ENCODE results near the gene P2RY12.

The P2RY12 gene

DNA sequence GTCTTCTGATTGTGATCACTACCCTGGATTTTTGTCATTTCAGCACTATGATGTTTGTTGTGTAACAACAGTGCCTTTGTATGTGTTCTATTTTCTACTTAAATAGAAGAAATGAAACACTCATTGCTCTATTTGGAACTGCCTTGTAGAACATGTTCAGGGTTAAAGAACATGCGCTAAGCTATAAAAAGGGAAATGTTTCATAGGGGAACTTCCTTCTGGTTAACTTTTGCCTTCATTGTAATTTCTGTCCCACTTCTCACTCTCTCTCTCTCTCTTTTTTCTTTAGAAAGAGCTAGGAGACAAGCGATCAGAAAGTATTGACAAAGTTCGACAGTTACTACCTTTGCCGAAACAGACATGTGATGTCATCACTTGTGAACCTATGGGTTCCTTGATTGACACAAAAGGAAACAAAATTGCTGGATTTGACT, at the start of gene P2RY12:
P2RY12 (minus strand) TSS at position 13 of the 434 bp plus-strand sequence. CDS start 45,908 bp downstream, outside the sequence.
- peak; percentile 41 for DNase-seq

DNA sequence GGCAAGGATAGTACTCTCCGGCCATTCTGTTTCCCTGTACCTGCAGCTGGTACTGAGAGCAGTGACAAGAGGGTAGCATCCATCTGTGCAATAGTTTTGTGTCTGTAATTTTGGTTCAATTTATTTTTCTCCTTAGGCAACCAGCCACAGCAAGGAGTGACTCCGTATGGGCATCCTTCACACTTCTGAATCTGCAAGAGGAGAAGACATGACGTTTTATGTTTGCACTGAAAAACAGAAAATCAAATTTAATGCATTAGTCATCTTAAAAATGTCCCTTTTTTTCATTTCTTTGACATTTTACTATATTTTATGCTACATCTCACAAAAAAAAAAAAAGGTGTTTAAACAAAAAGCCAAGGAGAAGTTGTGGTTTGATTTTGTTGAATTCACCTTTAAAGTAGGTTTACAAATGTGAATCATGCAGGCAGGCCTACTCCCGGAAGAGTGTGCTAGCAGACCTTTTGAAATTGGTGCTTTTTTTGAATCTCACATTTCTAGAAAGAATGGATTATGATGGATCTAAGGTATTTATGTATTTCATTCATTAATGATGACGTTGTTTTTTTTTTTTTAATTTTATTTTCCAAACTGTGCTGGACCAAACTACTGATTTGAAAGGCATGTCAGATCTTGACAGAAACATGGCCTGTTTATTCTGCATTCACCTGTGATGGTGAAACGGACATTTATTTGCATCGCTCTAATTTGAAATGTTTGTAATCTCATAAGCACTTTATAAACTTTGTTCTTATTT, 48.2 kb upstream of the P2RY12 start:
- no peak for DNase-seq

DNA sequence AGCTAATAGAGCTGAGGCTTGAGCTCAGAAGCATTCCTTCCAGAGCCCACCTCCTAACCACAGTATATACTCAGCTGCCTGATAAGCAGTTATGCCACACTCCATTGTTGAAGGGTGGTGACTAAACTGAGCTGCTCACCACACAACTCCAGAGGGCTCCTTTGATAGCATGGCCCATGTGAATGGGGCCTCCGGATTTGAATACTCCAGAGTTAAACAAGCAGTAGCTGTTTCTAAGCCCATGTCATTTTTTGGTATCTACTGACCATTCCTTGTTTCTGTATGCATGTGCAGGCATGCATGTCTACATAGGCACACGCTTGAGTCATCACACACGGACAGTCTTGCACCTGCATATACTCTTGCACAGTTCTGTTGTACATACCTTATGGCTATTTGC, 47.4 kb upstream of the P2RY12 start:
- no peak for DNase-seq

DNA sequence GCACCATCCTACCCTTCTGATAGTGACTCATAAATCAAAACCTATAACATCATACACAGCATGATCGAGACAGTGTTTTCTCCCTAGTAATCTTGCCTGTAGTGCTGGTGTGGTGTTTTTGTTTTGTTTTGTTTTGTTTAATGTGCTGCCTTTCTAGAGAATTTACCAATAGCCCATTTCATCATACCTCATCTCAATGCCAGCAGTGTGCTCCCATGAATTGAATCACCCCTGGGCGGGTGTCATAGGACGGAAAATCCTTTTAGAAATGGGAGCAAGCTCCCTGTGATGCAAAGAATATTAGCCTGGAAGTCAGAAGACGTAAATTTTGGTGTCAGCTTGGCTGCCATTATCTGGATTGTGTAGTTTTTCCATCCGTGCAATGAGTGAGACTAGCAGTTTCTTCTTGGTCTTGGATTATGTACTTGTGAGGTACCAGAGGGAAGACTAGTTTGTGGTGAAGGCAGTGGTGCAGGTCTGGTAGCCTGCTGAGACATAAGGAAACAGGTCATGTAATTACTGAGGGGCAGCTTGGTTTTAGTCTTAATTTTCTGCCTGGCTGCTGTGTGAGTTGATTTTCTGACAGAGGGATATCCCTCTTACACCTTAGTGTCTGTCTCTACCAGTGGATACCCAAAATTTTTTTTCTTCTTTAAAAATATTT, 46.4 kb upstream of the P2RY12 start:
- DNase-seq = no peak

DNA sequence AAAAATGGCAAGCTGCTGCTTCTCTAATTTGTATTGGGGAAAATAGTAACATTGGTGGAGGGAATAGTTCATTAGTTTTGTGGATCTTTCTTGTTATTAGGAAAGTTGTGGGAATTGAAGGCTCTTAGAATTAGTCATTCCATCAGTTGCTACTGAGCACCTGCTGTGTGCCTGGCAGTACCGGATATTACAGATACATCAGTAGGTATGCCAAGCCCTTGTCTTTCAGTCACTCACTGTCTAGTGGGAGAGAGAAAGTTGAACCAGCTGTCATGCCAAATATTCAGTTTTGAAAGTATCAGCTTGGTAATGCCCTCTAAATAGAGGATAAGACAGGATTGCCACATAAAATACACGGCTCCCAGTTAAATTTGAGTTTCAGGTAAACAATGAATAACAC, 43.8 kb upstream of the P2RY12 start:
- no peak for DNase-seq

DNA sequence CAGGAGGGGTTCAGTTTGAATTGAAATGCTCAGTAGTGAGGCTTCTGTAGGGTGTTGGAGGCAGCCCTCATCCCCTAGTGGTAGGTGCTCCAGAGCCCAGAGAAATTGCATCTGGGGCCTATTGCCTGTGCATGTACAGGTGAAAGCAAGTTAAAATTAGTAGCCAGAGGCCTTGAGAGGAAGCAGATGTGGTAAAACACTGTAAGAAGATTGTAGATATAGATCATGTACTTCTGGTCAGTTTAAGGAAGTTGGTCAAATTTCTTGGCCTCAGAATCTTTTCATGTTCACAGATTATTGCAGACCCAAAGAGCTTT, 41.7 kb upstream of the P2RY12 start:
- no peak for DNase-seq

DNA sequence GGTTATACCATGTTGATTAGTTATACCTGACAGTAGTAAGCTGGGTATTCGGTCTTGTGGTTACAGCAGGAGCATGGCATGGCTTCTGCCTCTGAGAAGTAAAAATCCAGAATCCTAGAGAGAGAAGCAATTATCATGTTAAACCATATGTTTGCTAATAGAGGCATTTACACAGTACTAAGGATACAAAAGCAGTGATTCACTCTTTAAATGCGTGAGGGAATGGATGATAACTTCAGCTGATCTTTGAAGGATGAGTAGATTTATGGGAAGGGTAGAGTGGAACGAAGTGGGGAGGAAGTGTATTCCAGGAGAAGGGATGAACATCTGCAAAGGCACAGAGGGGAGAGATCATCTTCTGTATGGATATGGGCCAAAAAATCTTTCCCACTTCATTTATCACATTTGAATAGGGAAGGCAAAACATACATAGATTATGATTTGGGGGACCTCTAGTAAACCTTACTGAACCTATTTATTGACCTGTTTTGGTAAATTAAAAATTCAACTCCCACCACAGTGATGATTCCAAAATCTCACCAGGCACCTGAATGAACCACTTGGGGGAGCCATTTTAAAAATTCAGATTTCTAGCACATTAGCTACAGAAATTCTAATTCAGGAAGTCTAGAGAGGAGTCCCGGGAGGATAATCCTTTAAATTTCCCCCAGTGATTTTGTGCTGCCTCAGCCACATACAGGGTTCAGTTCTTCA, 41.2 kb upstream of the P2RY12 start:
- no peak for DNase-seq

DNA sequence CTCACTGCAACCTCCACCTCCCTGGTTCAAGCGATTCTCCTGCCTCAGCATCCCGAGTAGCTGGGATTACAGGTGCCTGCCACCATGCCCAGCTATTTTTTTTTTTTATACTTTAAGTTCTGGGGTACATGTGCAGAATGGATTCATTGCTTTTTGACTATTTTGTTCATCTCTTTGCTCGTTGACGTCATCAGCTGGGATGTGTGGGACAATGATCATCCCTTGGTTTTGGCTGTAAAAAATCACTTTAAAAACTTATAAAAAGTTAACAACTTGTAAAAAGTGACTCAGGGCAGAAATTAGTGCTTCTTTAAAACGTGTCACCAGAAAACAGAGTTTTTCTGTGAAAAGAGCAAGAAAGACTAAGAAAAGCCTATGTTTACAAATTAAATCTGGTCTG, 38.5 kb upstream of the P2RY12 start:
- DNase-seq = no peak

DNA sequence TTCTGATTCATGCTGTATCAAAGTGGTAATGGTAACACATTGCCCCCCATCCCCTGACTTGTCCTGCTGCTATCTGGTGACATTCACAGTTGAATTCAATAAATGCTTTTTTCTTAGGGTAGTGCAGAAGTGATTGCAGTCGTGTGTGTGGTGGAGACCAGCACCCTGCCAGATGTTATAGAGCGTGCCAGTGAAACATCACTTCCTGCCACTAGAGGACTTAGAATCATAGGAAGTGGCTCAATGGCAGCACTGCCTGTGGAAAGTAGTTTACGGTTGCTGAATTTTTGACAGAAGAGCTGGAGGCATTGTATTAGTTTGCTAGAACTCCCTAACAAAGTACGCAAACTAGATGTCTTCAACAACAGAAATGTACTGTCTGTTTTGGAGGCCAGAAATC, 37.4 kb upstream of the P2RY12 start:
- no peak for DNase-seq

DNA sequence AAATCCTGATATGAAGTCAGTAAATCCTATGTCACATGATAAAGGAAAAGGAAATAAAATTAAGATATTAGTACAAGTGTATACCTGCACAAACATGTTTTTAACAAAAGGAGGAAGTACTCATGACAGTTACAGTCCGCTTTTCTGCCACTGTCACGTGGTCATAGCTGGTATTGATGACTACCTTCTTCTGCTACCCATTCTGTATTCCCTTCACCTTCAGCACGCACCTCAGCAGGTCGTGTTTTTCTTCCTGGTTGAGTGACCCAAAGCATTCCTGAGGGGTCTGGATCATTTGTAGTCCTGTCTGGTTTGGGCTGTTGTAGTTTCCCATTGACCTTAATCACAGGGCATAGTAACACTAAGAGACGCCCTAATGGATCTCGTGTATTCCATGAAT, 35.3 kb upstream of the P2RY12 start:
- DNase-seq = no peak

DNA sequence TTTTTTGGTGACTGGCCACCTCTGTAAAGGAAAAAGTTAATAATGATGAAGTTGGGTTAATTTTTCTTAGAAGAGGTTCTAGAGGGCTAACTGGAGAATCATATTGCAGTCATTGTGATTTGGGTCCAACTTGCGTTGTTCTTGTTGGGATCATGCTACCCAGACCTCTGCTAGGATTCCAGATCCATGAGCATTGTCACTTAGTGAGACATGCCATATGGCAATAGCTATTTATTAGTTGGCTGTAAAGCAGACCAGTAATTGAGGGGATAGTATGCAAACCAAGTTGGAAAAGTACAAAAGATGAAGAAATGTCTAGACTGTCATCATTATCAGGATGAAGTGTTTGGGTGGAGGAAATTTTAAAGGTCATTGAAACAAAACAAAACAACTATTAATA, 30.7 kb upstream of the P2RY12 start:
- no peak for DNase-seq

DNA sequence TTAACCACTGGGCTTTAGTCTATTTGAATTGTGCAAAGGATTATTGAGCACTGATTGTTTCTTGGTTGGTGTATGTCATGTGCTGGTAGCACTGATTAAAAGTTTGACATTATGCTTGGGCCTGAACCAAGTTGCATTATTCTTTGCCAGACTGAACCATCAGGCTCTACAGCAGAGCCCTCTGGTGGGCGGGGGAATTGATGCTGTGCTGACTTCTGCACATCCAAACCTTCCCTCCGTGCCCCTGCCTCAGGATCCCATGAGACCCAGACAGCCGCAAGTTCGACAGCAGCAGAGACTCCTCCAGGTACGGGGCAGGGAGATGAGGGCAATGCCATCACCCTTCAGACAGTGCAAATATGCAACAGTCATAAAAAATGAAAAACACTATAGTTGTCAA, 28.4 kb upstream of the P2RY12 start:
- no peak for DNase-seq

DNA sequence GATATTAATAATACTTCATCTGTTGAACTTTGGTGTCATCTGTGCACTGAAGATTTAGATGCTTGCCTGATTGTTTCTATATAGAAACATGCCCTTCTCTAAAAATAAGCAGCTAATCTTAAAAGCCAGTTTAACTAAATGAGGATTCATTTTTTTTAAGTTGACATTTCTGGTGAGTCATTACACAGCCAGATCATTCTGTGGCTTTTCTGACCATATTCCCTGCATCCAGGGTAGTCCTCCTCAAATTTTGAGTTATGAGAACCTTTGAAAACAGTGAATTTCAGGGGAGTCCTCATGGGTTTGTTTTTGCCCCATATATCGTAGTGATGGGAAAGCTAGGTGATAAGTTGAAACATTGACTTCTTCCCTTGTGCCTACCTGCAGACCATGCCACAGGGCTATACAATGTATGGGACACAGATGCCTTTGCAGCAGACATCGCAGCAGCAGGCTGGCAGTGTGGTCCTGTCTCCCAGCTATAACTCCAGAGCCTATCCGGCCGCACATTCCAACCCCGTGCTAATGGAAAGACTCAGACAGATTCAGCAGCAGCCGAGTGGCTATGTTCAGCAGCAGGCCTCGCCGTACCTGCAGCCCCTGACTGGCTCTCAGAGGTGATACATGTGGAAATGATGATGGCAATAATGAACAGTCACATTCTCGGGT, 26.5 kb upstream of the P2RY12 start:
- DNase-seq = no peak

DNA sequence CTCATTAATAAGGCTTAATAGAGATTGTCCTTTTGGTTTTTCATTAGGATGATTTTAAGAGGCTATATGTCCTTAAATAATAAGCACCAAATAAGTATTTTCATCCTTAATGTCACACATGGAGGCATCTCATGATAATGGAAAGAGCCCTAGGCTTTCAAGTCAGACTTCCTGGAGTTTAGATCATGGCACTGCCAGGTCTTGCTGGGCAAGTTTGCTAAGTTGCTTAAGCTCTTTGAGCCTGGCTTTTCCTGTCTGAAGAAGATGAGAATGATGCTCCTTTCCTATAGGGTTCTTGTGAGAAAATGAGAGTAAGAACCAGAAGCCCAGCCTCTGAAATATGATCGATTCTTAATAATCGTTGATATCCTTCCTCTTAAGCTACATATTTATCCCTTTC, 23.4 kb upstream of the P2RY12 start:
- no peak for DNase-seq

DNA sequence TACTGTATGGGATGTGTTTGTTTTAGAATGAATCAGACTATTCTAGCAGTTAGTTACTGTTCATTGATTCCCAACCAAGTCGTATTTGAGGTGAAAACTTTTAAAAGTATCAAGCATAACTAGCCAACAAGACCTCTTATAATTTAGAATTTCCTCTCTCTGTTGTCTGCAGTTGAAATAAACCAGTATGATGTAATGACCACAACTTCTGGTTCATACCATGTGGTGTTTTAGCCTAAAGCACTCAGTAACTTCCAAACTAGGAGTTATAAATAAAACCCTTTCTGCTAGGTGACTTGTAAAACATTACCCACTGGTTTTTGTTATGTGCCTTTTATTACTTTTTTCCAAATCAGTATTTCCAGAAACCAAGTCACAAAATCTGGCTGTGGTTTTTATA, 19.8 kb upstream of the P2RY12 start:
- DNase-seq = no peak

DNA sequence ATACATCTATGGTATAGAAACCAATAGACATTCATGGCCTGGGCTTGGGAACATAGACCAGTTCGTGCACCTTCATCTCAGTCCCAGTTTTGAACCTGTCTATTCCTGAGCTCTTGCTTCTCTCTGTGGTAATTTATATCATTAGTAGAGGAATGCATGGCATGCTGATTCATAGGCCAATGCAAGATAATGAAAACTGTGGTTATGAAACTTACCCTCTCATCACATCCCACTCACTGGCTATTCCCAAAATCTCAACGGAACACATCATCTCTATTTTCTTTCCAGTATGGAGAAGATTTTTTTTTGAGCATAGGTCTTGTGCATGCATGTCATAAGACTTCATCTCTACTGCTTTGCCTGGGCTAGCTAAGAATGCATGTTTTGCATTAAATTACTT, 18.7 kb upstream of the P2RY12 start:
- no peak for DNase-seq

DNA sequence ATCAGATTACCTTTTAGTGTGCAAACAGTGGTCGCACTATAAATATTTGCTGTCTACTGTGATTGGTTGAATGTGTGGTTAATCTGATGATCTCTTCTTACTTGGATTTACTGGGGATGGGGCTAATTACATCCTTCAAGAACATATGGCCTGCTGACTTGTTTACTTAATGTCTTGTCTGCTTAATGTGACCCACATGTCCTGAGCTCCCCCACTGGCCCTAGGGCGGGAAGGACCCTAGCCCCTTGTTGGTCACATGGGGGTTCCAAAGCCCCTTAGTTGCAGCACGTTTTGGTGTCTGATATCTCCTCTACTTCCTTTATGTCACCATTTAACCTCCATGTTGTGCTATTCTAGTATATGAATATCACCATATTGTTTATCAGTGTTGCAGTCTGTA, 17.8 kb upstream of the P2RY12 start:
- no peak for DNase-seq

DNA sequence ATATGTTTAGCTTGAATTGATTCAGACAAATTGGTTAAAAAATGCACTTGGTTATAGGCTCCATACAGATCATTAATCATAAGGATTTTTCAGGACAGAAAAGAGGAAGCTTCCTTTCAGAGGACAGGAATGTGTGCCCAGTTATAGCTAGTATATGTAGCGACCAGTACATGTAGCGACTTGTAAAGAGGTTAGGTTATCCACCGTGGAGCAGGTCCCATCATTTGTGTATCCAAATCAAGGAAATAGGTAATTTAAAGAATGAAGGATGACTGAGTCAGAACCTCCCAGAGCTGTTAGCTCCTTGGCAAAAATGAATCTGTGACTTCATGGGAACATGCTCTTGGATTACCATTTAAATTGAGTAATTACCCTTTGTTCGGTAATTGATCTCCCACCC, 15.8 kb upstream of the P2RY12 start:
- DNase-seq = no peak

DNA sequence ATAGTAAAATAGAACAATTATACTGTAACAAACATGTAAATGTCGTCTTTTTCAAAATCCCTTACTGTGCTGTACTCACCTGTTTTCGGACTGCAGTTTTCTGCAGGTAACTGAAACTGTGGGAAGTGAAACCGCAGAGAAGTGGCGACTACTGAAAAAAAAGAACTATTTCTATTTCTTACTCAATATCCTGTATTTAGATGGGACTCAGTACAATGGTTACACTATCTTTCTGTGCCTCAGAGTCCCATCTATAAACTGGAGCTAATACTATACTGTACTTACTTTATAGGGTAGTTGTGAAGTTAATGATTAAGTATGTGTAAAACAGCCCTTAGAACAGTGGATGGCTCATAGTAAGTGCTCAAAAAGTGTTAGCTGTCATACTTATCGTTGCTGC, 14.3 kb upstream of the P2RY12 start:
- no peak for DNase-seq

DNA sequence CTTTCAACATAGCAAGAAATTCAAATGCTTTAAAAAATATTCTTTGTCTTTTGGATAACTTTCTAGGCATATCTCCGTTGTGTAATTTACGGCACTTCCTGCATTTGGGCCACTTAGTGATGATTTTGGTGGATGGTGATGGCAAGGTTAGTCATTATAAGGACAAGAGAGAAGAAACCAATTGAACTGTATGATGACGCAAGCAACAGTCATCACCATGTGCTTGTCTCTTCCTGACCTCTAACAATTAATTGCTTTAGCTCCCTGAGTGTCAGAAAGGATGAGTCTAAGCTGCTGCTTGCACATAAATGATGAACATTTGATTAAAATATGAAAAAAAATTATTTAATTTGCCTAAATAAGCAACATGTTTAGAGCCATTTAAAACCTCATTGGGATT, 11.3 kb upstream of the P2RY12 start:
- no peak for DNase-seq

DNA sequence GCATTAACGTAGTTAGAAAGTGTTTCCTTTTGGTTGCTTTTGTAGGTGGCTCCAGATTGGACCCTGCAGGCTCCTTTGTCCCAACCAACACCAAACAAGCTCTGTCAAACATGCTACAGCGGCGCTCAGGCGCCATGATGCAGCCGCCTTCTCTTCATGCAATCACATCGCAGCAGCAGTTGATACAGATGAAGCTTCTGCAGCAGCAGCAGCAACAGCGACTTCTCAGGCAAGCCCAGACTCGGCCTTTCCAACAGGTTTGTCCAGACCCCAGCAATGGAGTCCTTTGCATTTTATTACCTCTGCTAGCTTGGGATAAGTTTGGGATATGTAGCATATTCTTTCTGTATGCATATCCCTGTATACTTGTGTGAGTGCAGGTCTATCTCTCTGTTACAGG, 10.1 kb upstream of the P2RY12 start:
- DNase-seq = no peak

DNA sequence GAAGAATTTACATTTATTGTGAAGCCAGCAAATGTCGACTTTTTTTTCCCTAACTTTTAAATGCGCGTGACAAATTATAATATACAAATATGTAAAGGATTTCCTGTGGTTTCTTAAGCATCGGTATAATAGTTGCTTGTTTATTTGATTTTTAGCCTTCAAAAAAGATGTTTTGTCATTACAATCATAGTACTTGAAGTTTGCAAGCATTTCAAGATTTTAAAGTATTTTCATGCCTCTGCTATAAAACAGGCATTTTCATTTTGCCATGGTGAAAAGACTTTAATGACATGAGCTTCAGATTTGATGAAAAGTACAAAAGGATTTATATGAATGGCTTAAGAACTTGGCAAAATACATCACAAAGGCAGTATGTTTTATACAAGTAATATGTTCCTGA, 9.4 kb upstream of the P2RY12 start:
- no peak for DNase-seq

DNA sequence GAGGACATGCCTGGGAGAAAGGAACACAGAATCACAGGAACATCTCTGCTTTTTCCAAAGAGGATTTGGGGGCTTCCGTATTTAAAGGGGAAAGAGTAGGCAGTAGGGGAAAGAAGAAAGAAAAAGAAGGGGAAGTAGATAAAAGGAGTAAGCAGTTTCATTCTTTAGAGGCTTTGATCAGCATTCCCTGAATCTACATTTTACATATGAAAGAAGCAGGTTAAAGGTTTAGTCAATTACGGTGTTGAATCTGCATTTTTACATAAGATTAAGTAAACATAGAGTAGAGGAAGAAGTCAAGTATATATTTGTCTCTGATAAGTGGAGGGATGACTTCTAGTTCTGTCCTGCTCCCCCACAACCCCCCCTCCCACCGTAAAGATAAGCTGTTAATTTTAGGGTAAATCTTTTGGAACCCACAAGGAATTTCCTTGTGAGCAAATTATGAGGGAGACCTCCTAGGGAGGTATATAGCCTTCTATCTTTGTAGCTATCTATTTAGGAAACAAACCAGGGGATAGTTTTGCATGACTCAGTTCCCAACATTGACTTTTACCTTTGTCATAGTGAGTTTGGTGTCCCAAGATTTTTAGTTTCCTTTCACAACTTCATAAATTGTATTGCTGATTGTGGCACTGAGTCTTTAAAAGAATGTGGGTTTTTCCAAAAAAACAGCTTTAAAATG, 8.7 kb upstream of the P2RY12 start:
- DNase-seq = no peak
